ENCODE measurements around the gene STEAP2.

DNA sequence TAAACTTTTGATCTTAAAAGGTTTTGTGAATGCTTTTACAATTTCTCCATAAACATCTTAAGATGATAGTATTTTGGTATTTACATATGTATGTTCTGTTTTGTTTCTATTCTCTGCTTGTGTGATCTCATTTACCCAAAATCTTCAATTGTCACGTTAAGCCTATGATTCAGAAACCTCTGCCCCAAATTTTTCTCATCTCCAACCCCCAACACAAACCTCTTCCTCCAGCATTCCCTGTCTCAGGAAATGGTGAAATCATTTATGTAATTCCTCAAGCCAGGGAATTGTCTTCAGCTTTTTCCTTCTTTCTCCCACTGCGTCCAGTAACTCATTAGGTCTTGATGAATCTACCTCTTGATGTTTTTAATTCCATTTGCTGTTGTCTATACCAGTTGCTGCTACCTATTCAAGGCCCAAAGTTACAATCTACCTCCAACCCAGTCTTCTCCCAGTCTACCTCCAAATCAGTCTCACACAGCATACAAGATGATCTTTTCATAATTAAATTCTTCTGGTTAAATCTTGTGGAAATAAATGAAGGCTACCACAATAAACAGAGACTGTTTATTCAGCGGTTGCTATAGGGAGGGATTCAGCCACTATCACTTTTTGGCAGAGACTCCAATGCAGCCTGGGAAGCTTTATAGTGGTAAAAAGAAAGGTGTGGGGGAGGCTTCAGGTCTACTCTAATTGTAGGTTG lies 39.2 kb downstream of the STEAP2 start:
- no peak for TF ChIP-seq POLR2A (IDR thresholded peaks at IDR 0.05)
- TF ChIP-seq, protein P1, sequence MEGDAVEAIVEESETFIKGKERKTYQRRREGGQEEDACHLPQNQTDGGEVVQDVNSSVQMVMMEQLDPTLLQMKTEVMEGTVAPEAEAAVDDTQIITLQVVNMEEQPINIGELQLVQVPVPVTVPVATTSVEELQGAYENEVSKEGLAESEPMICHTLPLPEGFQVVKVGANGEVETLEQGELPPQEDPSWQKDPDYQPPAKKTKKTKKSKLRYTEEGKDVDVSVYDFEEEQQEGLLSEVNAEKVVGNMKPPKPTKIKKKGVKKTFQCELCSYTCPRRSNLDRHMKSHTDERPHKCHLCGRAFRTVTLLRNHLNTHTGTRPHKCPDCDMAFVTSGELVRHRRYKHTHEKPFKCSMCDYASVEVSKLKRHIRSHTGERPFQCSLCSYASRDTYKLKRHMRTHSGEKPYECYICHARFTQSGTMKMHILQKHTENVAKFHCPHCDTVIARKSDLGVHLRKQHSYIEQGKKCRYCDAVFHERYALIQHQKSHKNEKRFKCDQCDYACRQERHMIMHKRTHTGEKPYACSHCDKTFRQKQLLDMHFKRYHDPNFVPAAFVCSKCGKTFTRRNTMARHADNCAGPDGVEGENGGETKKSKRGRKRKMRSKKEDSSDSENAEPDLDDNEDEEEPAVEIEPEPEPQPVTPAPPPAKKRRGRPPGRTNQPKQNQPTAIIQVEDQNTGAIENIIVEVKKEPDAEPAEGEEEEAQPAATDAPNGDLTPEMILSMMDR (IDR thresholded peaks at IDR 0.05) = no peak

Measured in ovary (tissue), 3 donors.